OCI-LY7 (cell line): ENCODE data around the gene MUC5B.

Experiments used
- CTCF ChIP-seq: fragments of 200-600 bp; sonication (generic); conservative IDR thresholded peaks from 2 replicates; pipeline ENCODE4 v1.5.1; 2014; ENCODE audit warnings: mild to moderate bottlenecking, antibody characterized with exemption, low read length, moderate library complexity, mixed read lengths
- EZH2phosphoT487 ChIP-seq: fragments of 200-600 bp; sonication (generic); IDR thresholded peaks from 2 replicates; pipeline ENCODE4 v1.6.1; 2018; ENCODE audit warnings: low read depth, borderline replicate concordance, mild to moderate bottlenecking, mixed run types, antibody characterized with exemption, low read length, moderate library complexity, mixed read lengths

- TF ChIP-seq CTCF (no peak), EZH2phosphoT487 (no peak)
These were observed 1.7 kb upstream of the MUC5B start for GRCh38 chr11:1220941-1221721.
